ENCODE measurements around the gene MNX1. TPM values are rescaled to one million over a fixed set of nuclear protein-coding genes. Genes with fewer than 3 reads are reported as not detected.

MNX1 gene
- total and polyA plus RNA-seq, 2 donors (not counting 1 experiment from before 2014, with no cell fraction given): not detected

DNA sequence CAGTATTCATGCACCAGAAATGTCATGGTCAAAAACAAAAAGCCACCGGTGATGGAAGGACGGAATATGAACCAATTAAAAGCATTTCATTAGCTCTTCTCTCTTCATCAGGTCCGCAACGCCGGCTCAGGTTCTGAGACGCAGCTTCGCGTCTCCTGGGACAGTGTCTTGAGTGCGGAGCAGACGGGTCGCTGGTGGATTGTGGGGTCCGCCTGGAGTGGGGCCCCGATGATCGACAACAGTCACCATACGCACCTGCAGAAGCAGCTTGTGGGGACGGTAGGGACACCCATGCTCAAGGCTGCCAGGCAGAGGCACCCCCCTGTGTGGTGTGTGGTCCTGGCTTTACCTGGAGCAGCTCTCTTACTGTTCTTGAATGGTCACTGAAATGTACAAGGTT lies 47.6 kb downstream of the MNX1 start:
- Histone ChIP-seq H3K4me3 (replicated peaks in 1 of 4; ENCODE audit: control extremely low read depth in 1 of 4, insufficient read depth in 1 of 4, low read depth in 3 of 4, low read length in 4 of 4) (no peak overlapping the region), H3K4me1 (ENCODE audit: control insufficient read depth, extremely low read depth, insufficient read depth, low read length) (no peaks in the 10 kb centered on the region), H2AFZ (ENCODE audit: low read length) (no peak overlapping the region), H4K20me1 (ENCODE audit: control insufficient read depth, extremely low read depth, insufficient read depth, low read length) (no peaks in the 10 kb centered on the region), H3K36me3 (ENCODE audit: control insufficient read depth, insufficient read depth, low read length) (peaks cover 35% of the 10 kb centered on the region), H3K4me2 (ENCODE audit: extremely low read depth, insufficient read depth, low read length) (no peak overlapping the region), H3K27me3 (ENCODE audit: control insufficient read depth, insufficient read depth, low read length) (no peaks in the 10 kb centered on the region), H3K9me3 (ENCODE audit: control insufficient read depth, insufficient read depth, low read depth, low read length) (no peaks in the 10 kb centered on the region), H3K9ac (ENCODE audit: insufficient read depth, low read length) (no peak overlapping the region), H3K79me2 (ENCODE audit: control insufficient read depth, insufficient read depth, low read length) (no peaks in the 10 kb centered on the region), H3K27ac (ENCODE audit: insufficient read depth, low read length) (no peak overlapping the region)
- TF ChIP-seq, protein P1, sequence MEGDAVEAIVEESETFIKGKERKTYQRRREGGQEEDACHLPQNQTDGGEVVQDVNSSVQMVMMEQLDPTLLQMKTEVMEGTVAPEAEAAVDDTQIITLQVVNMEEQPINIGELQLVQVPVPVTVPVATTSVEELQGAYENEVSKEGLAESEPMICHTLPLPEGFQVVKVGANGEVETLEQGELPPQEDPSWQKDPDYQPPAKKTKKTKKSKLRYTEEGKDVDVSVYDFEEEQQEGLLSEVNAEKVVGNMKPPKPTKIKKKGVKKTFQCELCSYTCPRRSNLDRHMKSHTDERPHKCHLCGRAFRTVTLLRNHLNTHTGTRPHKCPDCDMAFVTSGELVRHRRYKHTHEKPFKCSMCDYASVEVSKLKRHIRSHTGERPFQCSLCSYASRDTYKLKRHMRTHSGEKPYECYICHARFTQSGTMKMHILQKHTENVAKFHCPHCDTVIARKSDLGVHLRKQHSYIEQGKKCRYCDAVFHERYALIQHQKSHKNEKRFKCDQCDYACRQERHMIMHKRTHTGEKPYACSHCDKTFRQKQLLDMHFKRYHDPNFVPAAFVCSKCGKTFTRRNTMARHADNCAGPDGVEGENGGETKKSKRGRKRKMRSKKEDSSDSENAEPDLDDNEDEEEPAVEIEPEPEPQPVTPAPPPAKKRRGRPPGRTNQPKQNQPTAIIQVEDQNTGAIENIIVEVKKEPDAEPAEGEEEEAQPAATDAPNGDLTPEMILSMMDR (conservative IDR thresholded peaks at IDR 0.05 in 1 of 2, IDR thresholded peaks at IDR 0.05 in 1 of 2; ENCODE audit: low read depth in 1 of 2, low read length in 2 of 2): no peak
- TF ChIP-seq EZH2 (IDR thresholded peaks at IDR 0.05; ENCODE audit: low read length, missing control alignments): no peak
- no peak for DNase-seq (ENCODE audit: low read depth in 2 of 2)

DNA sequence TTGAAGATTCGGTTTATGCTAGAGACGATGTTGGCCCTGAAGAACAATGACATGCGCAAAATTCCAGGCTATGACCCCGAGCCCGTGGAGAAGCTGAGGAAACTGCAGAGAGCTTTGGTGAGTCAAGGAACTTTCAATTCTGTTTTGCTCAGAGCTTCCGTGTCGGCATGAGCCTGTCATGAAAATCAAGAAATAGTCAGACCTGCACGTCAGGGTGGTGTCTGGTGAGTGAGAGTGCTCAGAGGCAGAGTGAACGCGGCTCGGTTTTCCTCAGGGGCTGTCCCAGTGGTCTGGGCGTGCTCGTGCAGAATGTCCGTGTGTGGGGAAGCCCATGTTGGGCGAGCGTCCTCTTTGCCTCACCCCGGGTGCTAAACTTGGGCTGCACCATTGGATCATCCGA lies 48.3 kb downstream of the MNX1 start:
- Histone ChIP-seq H3K36me3 (ENCODE audit: control insufficient read depth, insufficient read depth, low read length) (peaks cover 35% of the 10 kb centered on the region), H2AFZ (ENCODE audit: low read length) (no peak overlapping the region), H3K27ac (ENCODE audit: insufficient read depth, low read length) (no peak overlapping the region), H3K79me2 (ENCODE audit: control insufficient read depth, insufficient read depth, low read length) (no peaks in the 10 kb centered on the region), H3K4me1 (ENCODE audit: control insufficient read depth, extremely low read depth, insufficient read depth, low read length) (no peaks in the 10 kb centered on the region), H3K9ac (ENCODE audit: insufficient read depth, low read length) (no peak overlapping the region), H3K27me3 (ENCODE audit: control insufficient read depth, insufficient read depth, low read length) (no peaks in the 10 kb centered on the region), H3K4me2 (ENCODE audit: extremely low read depth, insufficient read depth, low read length) (no peak overlapping the region), H3K9me3 (ENCODE audit: control insufficient read depth, insufficient read depth, low read depth, low read length) (no peaks in the 10 kb centered on the region), H3K4me3 (replicated peaks in 1 of 4; ENCODE audit: control extremely low read depth in 1 of 4, insufficient read depth in 1 of 4, low read depth in 3 of 4, low read length in 4 of 4) (no peak overlapping the region), H4K20me1 (ENCODE audit: control insufficient read depth, extremely low read depth, insufficient read depth, low read length) (no peaks in the 10 kb centered on the region)
- no peak for DNase-seq (ENCODE audit: low read depth in 2 of 2)
- TF ChIP-seq, protein P1 (conservative IDR thresholded peaks at IDR 0.05 in 1 of 2, IDR thresholded peaks at IDR 0.05 in 1 of 2; ENCODE audit: low read depth in 1 of 2, low read length in 2 of 2): no peak
- TF ChIP-seq EZH2 (IDR thresholded peaks at IDR 0.05; ENCODE audit: low read length, missing control alignments): no peak

DNA sequence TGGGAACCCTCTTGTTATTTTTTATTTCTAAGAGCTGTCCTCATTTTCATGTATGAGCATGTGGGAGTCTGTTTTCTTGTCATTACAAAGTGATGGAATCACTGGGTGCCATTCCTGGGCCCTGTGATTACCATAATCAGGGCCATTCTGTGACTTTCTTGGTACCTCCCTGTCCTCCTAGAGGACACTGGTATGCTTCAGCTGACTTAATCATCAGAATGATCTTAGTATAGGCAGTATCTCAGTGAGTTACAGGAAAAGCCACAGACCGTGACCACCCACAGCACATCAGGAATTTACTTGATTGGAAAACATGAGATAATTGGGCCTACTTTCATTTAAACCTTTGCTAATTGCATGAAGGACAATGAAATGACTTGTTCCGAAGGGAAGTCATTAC lies 53.7 kb downstream of the MNX1 start:
- peaks cover 29% of the 10 kb centered on the region for H3K36me3 ChIP-seq (ENCODE audit: control insufficient read depth, insufficient read depth, low read length)
- H2AFZ ChIP-seq (ENCODE audit: low read length): no peak overlapping the region
- H3K79me2 ChIP-seq (ENCODE audit: control insufficient read depth, insufficient read depth, low read length): peaks cover 38% of the 10 kb centered on the region
- H3K27ac ChIP-seq (ENCODE audit: insufficient read depth, low read length): no peak overlapping the region
- H3K27me3 ChIP-seq (ENCODE audit: control insufficient read depth, insufficient read depth, low read length): no peaks in the 10 kb centered on the region
- no peak overlapping the region for H3K9ac ChIP-seq (ENCODE audit: insufficient read depth, low read length)
- TF ChIP-seq EZH2 (IDR thresholded peaks at IDR 0.05; ENCODE audit: low read length, missing control alignments): no peak
- TF ChIP-seq, protein P1 (conservative IDR thresholded peaks at IDR 0.05 in 1 of 2, IDR thresholded peaks at IDR 0.05 in 1 of 2; ENCODE audit: low read depth in 1 of 2, low read length in 2 of 2): no peak
- DNase-seq (ENCODE audit: low read depth in 2 of 2): no peak
- H3K4me2 ChIP-seq (ENCODE audit: extremely low read depth, insufficient read depth, low read length): no peak overlapping the region
- H3K9me3 ChIP-seq (ENCODE audit: control insufficient read depth, insufficient read depth, low read depth, low read length): no peaks in the 10 kb centered on the region
- H3K4me3 ChIP-seq (replicated peaks in 1 of 4; ENCODE audit: control extremely low read depth in 1 of 4, insufficient read depth in 1 of 4, low read depth in 3 of 4, low read length in 4 of 4): no peak overlapping the region
- no peaks in the 10 kb centered on the region for H4K20me1 ChIP-seq (ENCODE audit: control insufficient read depth, extremely low read depth, insufficient read depth, low read length)
- no peaks in the 10 kb centered on the region for H3K4me1 ChIP-seq (ENCODE audit: control insufficient read depth, extremely low read depth, insufficient read depth, low read length)

All from fibroblast of lung (primary cell).